ENCODE results near the gene OR1I1.

Gene OR1I1

DNA sequence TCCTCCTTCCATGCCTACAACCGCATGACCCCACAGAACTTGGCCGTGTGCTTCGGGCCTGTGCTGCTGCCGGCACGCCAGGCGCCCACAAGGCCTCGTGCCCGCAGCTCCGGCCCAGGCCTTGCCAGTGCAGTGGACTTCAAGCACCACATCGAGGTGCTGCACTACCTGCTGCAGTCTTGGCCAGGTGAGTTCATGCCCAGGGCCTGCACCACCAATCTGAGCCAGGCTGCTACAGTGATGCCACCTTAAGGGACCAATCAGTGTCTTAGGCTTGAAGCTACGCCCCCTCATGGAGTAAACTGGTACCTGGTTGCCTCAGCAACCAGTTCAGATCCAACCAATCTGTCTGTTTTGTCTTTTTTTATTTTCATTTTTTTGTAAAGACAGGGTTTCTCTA is 30.4 kb downstream of the OR1I1 start:
- H3K4me3 ChIP-seq (ENCODE audit: low read depth, low read length) = no peak overlapping the region
- TF ChIP-seq, protein P1, sequence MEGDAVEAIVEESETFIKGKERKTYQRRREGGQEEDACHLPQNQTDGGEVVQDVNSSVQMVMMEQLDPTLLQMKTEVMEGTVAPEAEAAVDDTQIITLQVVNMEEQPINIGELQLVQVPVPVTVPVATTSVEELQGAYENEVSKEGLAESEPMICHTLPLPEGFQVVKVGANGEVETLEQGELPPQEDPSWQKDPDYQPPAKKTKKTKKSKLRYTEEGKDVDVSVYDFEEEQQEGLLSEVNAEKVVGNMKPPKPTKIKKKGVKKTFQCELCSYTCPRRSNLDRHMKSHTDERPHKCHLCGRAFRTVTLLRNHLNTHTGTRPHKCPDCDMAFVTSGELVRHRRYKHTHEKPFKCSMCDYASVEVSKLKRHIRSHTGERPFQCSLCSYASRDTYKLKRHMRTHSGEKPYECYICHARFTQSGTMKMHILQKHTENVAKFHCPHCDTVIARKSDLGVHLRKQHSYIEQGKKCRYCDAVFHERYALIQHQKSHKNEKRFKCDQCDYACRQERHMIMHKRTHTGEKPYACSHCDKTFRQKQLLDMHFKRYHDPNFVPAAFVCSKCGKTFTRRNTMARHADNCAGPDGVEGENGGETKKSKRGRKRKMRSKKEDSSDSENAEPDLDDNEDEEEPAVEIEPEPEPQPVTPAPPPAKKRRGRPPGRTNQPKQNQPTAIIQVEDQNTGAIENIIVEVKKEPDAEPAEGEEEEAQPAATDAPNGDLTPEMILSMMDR (IDR thresholded peaks at IDR 0.05; ENCODE audit: insufficient read depth, low read depth, low read length, missing control alignments) = no peak
- no peak for DNase-seq (ENCODE audit: low read depth)

DNA sequence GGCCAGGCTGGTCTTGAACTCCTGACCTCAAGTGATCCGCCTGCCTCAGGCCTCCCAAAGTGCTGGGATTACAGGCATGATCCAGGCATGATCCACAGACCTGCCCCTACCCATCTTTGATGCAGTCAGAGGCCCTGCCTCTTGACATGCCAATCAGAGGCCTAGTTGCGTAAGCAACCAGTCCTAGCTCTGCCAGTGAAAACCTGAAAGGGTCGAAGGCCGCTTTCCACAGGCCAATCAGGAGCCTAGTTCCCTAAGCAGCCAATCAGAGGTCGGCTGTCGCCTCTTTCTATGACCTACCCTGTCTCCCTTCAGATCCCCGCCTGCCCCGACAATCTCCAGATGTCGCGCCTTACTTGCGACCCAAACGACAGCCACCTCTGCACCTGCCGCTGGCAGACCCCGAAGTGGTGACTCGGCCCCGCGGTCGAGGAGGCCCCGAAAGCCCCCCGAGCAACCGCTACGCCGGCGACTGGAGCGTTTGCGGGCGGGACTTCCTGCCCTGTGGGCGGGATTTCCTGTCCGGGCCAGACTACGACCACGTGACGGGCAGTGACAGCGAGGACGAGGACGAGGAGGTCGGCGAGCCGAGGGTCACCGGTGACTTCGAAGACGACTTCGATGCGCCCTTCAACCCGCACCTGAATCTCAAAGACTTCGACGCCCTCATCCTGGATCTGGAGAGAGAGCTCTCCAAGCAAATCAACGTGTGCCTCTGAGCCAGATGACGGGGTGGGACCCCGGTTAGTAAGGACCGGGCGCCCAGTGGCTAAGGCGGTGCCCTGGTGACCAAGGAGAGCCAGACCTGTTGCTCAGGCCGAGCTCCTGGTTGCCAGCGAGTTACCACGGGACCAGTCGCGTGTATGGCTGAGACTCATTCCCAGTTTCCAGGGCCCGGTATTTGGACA is 31.5 kb downstream of the OR1I1 start:
- H3K4me3 ChIP-seq (ENCODE audit: low read depth, low read length) = no peak overlapping the region
- TF ChIP-seq, protein P1 (IDR thresholded peaks at IDR 0.05; ENCODE audit: insufficient read depth, low read depth, low read length, missing control alignments) = no peak
- DNase-seq (ENCODE audit: low read depth) = no peak

DNA sequence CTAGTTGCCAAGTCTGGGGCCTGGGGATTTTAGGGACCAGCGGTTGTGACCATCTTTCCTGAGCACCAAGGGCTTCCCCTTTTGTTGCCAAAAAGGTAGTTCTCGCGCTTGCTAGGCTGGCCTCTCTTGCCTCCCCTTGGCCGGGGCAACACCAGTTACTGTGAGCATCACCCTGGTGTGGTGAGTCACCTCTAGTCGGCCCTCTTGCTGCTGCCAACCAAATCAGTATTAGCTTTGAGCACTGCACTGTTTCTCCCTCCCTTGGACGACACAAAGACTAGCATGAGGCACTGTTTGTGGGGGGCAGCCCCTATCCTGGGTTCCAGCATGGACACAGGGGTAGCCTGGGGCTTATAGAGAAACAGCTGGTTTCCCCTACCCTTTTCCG is 32.1 kb downstream of the OR1I1 start:
- no peak for DNase-seq (ENCODE audit: low read depth)
- H3K4me3 ChIP-seq (ENCODE audit: low read depth, low read length) = no peak overlapping the region
- TF ChIP-seq, protein P1 (IDR thresholded peaks at IDR 0.05; ENCODE audit: insufficient read depth, low read depth, low read length, missing control alignments) = no peak

DNA sequence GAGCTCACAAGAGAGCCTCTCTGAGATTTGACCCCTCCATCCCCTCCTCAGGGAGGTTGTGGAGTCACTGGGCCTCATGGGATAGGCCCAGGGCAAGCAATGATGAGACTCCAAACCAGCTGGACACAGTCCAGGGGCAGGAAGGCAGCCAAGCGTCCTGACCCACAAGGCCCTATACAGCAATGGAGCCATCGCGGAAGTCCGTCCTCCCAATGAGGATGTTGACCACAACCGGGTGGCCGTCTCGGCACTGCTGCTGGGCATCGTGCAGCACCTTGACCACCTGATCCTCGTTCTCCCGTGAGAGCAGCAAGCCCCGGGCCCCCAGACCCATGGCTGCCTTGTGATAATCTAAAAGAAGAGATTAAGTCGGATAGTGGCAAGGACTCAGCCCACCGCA is 33.1 kb downstream of the OR1I1 start:
- DNase-seq (ENCODE audit: low read depth) = no peak
- TF ChIP-seq, protein P1 (IDR thresholded peaks at IDR 0.05; ENCODE audit: insufficient read depth, low read depth, low read length, missing control alignments) = no peak

DNA sequence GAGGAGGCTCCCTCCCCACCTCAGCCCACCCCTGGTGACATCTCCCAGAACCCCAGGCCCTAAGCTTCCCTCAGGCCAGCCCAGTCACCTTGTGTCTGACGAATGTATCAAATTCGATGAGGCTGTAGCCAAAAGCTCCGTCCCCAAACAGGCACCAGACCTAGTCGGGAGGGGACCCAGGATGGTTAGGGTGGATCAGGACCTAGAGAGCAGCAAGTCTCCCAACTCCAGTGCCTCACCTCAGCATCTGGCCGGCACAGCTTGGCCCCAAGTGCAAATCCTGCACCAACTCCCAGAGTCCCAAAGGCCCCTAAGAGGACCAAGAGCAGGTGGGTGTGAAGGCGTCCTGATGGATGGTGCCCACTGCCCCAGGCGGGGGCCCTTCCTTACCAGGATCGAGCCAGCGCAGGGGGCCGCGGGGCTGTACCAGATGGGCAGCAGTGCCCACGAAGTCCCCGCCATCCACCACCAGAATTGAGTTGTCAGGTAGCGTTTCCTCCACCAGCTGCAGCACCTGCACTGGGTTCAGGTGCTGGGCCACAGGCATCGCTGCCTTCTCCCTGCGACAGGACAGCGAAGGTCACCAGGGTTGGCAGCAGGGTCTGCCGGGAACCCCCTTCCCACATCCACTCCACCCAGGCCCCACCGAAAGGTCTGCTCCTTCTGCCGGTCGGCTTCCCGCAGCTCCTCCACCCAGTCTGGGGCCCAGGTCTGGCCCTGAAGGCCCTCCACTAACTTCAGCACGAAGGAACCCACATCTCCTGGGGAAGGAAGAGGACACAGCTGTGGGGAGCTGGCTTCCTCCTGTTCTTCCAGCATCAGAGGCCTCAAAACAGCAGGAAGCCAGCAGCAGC is 34.0 kb downstream of the OR1I1 start:
- TF ChIP-seq, protein P1 (IDR thresholded peaks at IDR 0.05; ENCODE audit: insufficient read depth, low read depth, low read length, missing control alignments) = no peak
- no peak for DNase-seq (ENCODE audit: low read depth)
- H3K4me3 ChIP-seq (ENCODE audit: low read depth, low read length) = no peak overlapping the region

More for the DNA sequence above, 33.1 kb downstream of the OR1I1 start:
- H3K4me3 ChIP-seq (ENCODE audit: low read depth, low read length) = no peak overlapping the region

DNA sequence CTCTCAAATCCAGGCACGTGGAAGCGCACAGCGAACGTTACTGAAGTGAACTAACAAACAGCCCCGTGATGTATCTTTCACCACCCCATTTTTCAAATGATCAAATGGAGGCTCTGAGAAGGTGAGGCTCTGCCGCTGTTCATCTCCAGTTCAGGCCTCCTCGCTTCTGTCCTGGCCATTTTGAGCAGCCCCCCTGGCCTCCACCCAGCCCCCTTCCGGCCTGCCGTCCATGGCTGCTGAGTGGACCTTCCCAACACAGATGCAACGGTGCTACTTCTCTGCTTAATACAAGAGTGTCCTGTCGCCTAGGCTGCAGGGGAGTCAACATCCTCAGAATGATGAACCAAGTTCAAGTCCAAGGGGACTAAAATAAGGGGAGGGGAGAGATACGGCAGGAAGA is 34.8 kb downstream of the OR1I1 start:
- no peak for DNase-seq (ENCODE audit: low read depth)
- TF ChIP-seq, protein P1 (IDR thresholded peaks at IDR 0.05; ENCODE audit: insufficient read depth, low read depth, low read length, missing control alignments) = no peak
- H3K4me3 ChIP-seq (ENCODE audit: low read depth, low read length) = no peak overlapping the region
